Measurements from ENCODE around the gene PDE4B. TPM values are rescaled to one million over a fixed set of nuclear protein-coding genes. Genes with fewer than 3 reads are reported as not detected.

The PDE4B gene
- polyA plus RNA-seq, 2 of the 4 experiments (the other 2 are of a cell fraction) = 20.2 to 56.8 TPM

GRCh38 chr1:65939191-65939590 is 146.5 kb downstream of the PDE4B start (continued):
- no peak for TF ChIP-seq REST (IDR thresholded peaks at IDR 0.05)

- no peak overlapping the region for H3K4me3 ChIP-seq
- ATAC-seq (no peak), FAIRE-seq (no peak), DNase-seq (ENCODE audit: low read depth in 1 of 2, low spot score in 1 of 2) (no peak)
- CTCF ChIA-PET = interaction anchor here (0.5 kb wide), 1 partner anchor 794 kb away, joined by 3 read pairs; no protein-coding TSS in a partner anchor
- no peaks in the 10 kb centered on the region for H3K9me3 ChIP-seq
- no peaks in the 10 kb centered on the region for H3K4me1 ChIP-seq
- no peak overlapping the region for H3K27ac ChIP-seq
- WGBS (ENCODE audit: missing lambda C conversion rate) = 54% methylated on average over 2 of the region's 2 CpGs
- no peak overlapping the region for H3K4me2 ChIP-seq
- TF ChIP-seq MYC (IDR thresholded peaks at IDR 0.05; ENCODE audit: borderline replicate concordance, low read length) (no peak), PBX3 (IDR thresholded peaks at IDR 0.05) (no peak), HOXB5 (CRISPR knock-in tag; IDR thresholded peaks at IDR 0.05) (no peak), REST (IDR thresholded peaks at IDR 0.05) (no peak), RCOR1 (IDR thresholded peaks at IDR 0.05; ENCODE audit: low read depth, low read length) (no peak), ELK1 (IDR thresholded peaks at IDR 0.05; ENCODE audit: low read depth, low read length) (no peak), TP53 (CRISPR knock-in tag; IDR thresholded peaks at IDR 0.05) (no peak), ZFP36 (IDR thresholded peaks at IDR 0.05; ENCODE audit: borderline replicate concordance, partially characterized antibody) (no peak)
- POLR2A ChIA-PET = no interaction called here
Observed at GRCh38 chr1:65939636-65940035, 146.9 kb downstream of the PDE4B start.

GRCh38 chr1:65940126-65940525 is 147.4 kb downstream of the PDE4B start:
- Histone ChIP-seq H3K4me1 (no peaks in the 10 kb centered on the region), H3K4me3 (no peak overlapping the region), H3K9me3 (no peaks in the 10 kb centered on the region), H3K27ac (no peak overlapping the region), H3K4me2 (no peak overlapping the region)
- ChIA-PET POLR2A (no interaction called here), CTCF (interaction anchor here (0.5 to 1.7 kb wide), 2 partner anchors 302 to 794 kb away, joined by 3 to 4 read pairs; no protein-coding TSS in a partner anchor)
- no peak for ATAC-seq
- 47% methylated on average over 4 of the region's 4 CpGs for WGBS (ENCODE audit: missing lambda C conversion rate)
- TF ChIP-seq PBX3 (IDR thresholded peaks at IDR 0.05) (no peak), PHF8 (IDR thresholded peaks at IDR 0.05; ENCODE audit: borderline replicate concordance, low read depth) (no peak), JUNB (IDR thresholded peaks at IDR 0.05) (no peak), POLR2AphosphoS2 (conservative IDR thresholded peaks at IDR 0.05; ENCODE audit: low read length) (no peak), HMGXB4 (CRISPR knock-in tag; IDR thresholded peaks at IDR 0.05; ENCODE audit: borderline replicate concordance) (no peak), HEYL (CRISPR knock-in tag; IDR thresholded peaks at IDR 0.05) (no peak), TFCP2L1 (CRISPR knock-in tag; IDR thresholded peaks at IDR 0.05) (no peak), SMC3 (IDR thresholded peaks at IDR 0.05) (no peak), MAZ (IDR thresholded peaks at IDR 0.05; ENCODE audit: borderline replicate concordance, low read depth, low read length) (no peak), FOSB (CRISPR knock-in tag; IDR thresholded peaks at IDR 0.05) (no peak), HOXB5 (CRISPR knock-in tag; IDR thresholded peaks at IDR 0.05) (no peak), ESRRA (IDR thresholded peaks at IDR 0.05; ENCODE audit: borderline replicate concordance, low read length) (no peak), ZC3H11A (IDR thresholded peaks at IDR 0.05) (no peak), EP300 (IDR thresholded peaks at IDR 0.05) (no peak)
- DNase-seq (ENCODE audit: low read depth in 1 of 2, low spot score in 1 of 2) = no peak
- no peak for FAIRE-seq

Data from A549 (cell line).